ENCODE measurements around the gene PSMG1. TPM values are rescaled to one million over a fixed set of nuclear protein-coding genes. Genes with fewer than 3 reads are reported as not detected.

Gene PSMG1
- total and polyA plus RNA-seq, 5 donors from 2014 or later: 15.6 to 52.0 (median 46.3) TPM

DNA sequence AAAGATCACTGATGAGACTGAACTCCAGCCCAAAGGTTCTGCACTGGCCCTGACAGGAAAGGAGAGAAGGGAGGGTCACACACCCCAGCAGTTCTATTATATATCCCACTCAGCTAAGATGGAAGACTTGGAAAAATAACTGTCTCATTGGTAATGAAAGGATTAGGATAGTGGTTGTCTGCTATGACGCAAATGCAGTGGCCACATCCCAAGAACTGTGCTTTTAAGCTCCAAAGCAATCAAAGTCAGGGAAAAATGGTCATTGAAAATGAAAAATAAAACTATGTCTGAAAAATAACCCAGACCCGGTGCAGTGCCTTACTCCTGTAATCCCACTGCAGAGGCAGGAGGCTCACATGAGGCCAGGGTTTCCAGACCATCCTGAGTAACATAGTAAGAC, 31.0 kb downstream of the PSMG1 start:
- Histone ChIP-seq H3K27ac (ENCODE audit: insufficient read depth, low read length, poor library complexity, severe bottlenecking) (no peak overlapping the region), H3K9me3 (ENCODE audit: control insufficient read depth in 2 of 2, low read length in 2 of 2) (no peaks in the 10 kb centered on the region), H3K27me3 (ENCODE audit: control insufficient read depth, insufficient read depth, low read length) (peaks cover 3% of the 10 kb centered on the region), H3K4me3 (ENCODE audit: low read depth, low read length) (no peak overlapping the region), H3K4me1 (ENCODE audit: control insufficient read depth, insufficient read depth, low read length, poor library complexity, severe bottlenecking) (no peaks in the 10 kb centered on the region), H3K36me3 (ENCODE audit: control insufficient read depth, insufficient read depth, low read length) (no peaks in the 10 kb centered on the region)
- Mint-ChIP-seq H3K36me3 (no peaks in the 10 kb centered on the region), H3K4me1 (no peaks in the 10 kb centered on the region), H3K9me3 (peaks cover 0 to 4% (median 0%) of the 10 kb centered on the region in 7 donors), H3K4me3 (no peak overlapping the region), H3K27ac (no peak overlapping the region), H3K27me3 (peaks cover 27% of the 10 kb centered on the region)
- ATAC-seq (ENCODE audit: low read depth in 2 of 2): no peak
- DNase-seq: no peak

DNA sequence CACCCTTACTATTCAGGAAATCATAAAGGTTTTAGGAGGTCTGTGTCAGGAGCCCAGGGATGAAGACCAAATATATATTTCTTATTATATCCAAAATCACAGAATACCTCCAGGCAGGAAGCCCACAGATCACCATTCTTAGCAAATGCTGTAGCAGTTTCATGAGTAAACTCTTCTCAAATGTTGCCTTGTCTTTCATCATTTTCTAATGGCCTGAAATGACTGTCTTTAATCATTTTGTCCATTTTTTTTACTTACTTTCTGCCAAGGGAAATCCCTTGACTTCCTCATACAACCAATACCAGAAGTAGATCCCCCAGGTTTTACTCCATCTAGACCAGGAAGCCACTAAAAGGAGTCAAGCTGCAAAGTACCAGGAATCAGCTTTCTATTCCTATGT, 32.4 kb downstream of the PSMG1 start:
- Mint-ChIP-seq H3K4me3 (no peak overlapping the region), H3K27me3 (peaks cover 27% of the 10 kb centered on the region), H3K4me1 (no peaks in the 10 kb centered on the region)

DNA sequence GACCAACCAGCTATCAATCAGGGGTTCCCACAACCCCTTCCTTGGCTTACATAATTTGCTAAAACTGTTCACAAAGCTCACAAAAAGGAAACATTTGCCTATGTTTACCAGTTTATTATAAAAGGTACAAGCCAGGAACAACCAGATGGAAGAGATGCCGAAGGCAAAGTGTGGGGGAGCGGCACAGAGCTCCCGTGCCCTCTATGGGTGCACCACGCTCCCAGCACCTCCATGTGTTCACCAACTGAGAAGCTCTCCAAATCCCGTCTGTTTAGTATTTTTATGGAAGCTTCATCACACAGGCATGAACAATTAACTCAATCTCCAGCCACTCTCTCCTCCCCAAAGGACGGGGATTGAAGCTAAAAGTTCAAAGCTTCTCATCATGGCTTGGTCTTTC, 32.9 kb downstream of the PSMG1 start:
- no peak for ATAC-seq (ENCODE audit: low read depth in 2 of 2)
- H3K36me3 Mint-ChIP-seq: no peaks in the 10 kb centered on the region
- H3K4me1 Mint-ChIP-seq: no peaks in the 10 kb centered on the region

More for the DNA sequence above, 32.4 kb downstream of the PSMG1 start:
- Histone ChIP-seq H3K27me3 (ENCODE audit: control insufficient read depth, insufficient read depth, low read length) (peaks cover 3% of the 10 kb centered on the region), H3K4me1 (ENCODE audit: control insufficient read depth, insufficient read depth, low read length, poor library complexity, severe bottlenecking) (no peaks in the 10 kb centered on the region), H3K9me3 (ENCODE audit: control insufficient read depth in 2 of 2, low read length in 2 of 2) (no peaks in the 10 kb centered on the region), H3K4me3 (ENCODE audit: low read depth, low read length) (no peak overlapping the region), H3K36me3 (ENCODE audit: control insufficient read depth, insufficient read depth, low read length) (no peaks in the 10 kb centered on the region), H3K27ac (ENCODE audit: insufficient read depth, low read length, poor library complexity, severe bottlenecking) (no peak overlapping the region)
- Mint-ChIP-seq H3K27ac (no peak overlapping the region), H3K9me3 (peaks cover 0 to 4% (median 0%) of the 10 kb centered on the region in 7 donors), H3K36me3 (no peaks in the 10 kb centered on the region)
- ATAC-seq (ENCODE audit: low read depth in 2 of 2) (no peak), DNase-seq (no peak)

DNA sequence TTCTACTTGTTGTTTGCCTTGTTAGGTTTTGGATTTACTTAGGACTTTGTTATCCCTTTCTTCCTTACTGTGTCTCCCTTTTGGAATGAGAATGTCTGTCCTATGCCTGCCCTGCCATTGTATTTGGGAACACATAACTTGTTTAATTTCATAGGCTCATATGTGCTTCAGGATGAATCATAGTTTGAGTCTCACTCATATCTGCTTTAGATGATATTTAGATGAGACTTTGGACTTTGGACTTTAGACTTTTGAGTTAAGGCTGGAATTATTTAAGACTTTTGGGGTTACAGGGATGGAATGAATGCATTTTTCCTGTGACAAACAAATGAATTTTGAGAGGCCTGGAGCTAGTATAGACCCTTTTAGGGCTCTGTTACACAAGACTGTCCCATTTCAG, 33.4 kb downstream of the PSMG1 start:
- Histone ChIP-seq H3K4me1 (ENCODE audit: control insufficient read depth, insufficient read depth, low read length, poor library complexity, severe bottlenecking) (no peaks in the 10 kb centered on the region), H3K4me3 (ENCODE audit: low read depth, low read length) (no peak overlapping the region), H3K36me3 (ENCODE audit: control insufficient read depth, insufficient read depth, low read length) (no peaks in the 10 kb centered on the region), H3K27me3 (ENCODE audit: control insufficient read depth, insufficient read depth, low read length) (peaks cover 3% of the 10 kb centered on the region), H3K27ac (ENCODE audit: insufficient read depth, low read length, poor library complexity, severe bottlenecking) (no peak overlapping the region), H3K9me3 (ENCODE audit: control insufficient read depth in 2 of 2, low read length in 2 of 2) (no peaks in the 10 kb centered on the region)
- peaks cover 0 to 4% (median 0%) of the 10 kb centered on the region in 7 donors for H3K9me3 Mint-ChIP-seq
- ATAC-seq (ENCODE audit: low read depth in 2 of 2) (no peak), DNase-seq (no peak)
- peaks cover 27% of the 10 kb centered on the region for H3K27me3 Mint-ChIP-seq
- no peaks in the 10 kb centered on the region for H3K36me3 Mint-ChIP-seq
- H3K27ac Mint-ChIP-seq: no peak overlapping the region
- H3K4me1 Mint-ChIP-seq: no peaks in the 10 kb centered on the region
- no peak overlapping the region for H3K4me3 Mint-ChIP-seq

More for the DNA sequence above, 32.9 kb downstream of the PSMG1 start:
- peaks cover 27% of the 10 kb centered on the region for H3K27me3 Mint-ChIP-seq
- no peaks in the 10 kb centered on the region for H3K36me3 ChIP-seq (ENCODE audit: control insufficient read depth, insufficient read depth, low read length)
- H3K9me3 ChIP-seq (ENCODE audit: control insufficient read depth in 2 of 2, low read length in 2 of 2): no peaks in the 10 kb centered on the region
- H3K27me3 ChIP-seq (ENCODE audit: control insufficient read depth, insufficient read depth, low read length): peaks cover 3% of the 10 kb centered on the region
- H3K4me1 ChIP-seq (ENCODE audit: control insufficient read depth, insufficient read depth, low read length, poor library complexity, severe bottlenecking): no peaks in the 10 kb centered on the region
- H3K4me3 Mint-ChIP-seq: no peak overlapping the region
- H3K27ac ChIP-seq (ENCODE audit: insufficient read depth, low read length, poor library complexity, severe bottlenecking): no peak overlapping the region
- peaks cover 0 to 4% (median 0%) of the 10 kb centered on the region in 7 donors for H3K9me3 Mint-ChIP-seq
- H3K27ac Mint-ChIP-seq: no peak overlapping the region
- no peak for DNase-seq
- H3K4me3 ChIP-seq (ENCODE audit: low read depth, low read length): no peak overlapping the region

DNA sequence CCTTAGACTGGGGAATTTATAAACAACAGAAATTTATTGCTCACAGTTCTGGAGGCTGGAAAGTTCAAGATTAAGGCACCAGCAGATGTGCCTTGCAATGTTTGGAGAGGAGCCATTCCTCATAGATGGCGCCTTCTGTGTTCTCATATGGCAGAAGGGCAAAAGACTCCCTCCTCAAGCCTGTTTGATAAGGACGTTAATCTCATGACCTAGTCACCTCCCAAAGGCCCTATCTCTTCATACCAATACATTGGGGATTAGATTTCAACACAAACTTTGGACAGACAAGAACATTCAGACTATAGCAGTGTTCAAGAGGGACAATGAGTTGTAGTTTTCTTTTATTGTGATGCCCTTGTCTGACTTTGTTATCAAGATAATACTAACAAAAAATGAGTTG, 34.3 kb downstream of the PSMG1 start:
- Histone ChIP-seq H3K27me3 (ENCODE audit: control insufficient read depth, insufficient read depth, low read length) (peaks cover 3% of the 10 kb centered on the region), H3K4me1 (ENCODE audit: control insufficient read depth, insufficient read depth, low read length, poor library complexity, severe bottlenecking) (no peaks in the 10 kb centered on the region), H3K4me3 (ENCODE audit: low read depth, low read length) (no peak overlapping the region), H3K36me3 (ENCODE audit: control insufficient read depth, insufficient read depth, low read length) (no peaks in the 10 kb centered on the region), H3K9me3 (ENCODE audit: control insufficient read depth in 2 of 2, low read length in 2 of 2) (no peaks in the 10 kb centered on the region), H3K27ac (ENCODE audit: insufficient read depth, low read length, poor library complexity, severe bottlenecking) (no peak overlapping the region)
- Mint-ChIP-seq H3K9me3 (peaks cover 0 to 4% (median 0%) of the 10 kb centered on the region in 7 donors), H3K27ac (no peak overlapping the region), H3K4me1 (no peaks in the 10 kb centered on the region), H3K27me3 (peaks cover 27% of the 10 kb centered on the region), H3K4me3 (no peak overlapping the region), H3K36me3 (no peaks in the 10 kb centered on the region)
- no peak for ATAC-seq (ENCODE audit: low read depth in 2 of 2)
- no peak for DNase-seq

DNA sequence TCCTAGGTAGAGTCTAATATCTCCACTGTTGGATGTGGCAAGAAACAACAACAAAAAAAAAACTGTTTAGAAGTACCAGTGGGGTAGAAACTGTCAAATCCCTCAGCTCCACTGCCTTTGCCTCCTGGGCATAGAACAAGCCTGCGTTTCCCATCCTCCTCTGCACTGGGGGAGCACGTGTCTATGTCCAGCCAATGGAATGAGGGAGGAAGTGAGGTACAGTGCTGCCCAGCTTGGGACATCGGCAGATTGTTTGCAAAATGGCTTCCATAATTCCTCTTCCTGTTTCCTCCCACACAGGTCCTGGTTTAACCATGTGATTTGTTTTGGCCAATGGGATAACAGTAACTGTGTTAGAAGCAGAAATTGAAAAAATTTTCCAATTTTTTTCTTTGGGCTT, 39.1 kb downstream of the PSMG1 start:
- H3K4me3 ChIP-seq (ENCODE audit: low read depth, low read length): no peak overlapping the region
- Mint-ChIP-seq H3K9me3 (peaks cover 0 to 4% (median 0%) of the 10 kb centered on the region in 7 donors), H3K4me3 (no peak overlapping the region), H3K4me1 (no peaks in the 10 kb centered on the region), H3K27ac (no peak overlapping the region), H3K36me3 (no peaks in the 10 kb centered on the region), H3K27me3 (peaks cover 16% of the 10 kb centered on the region)
- no peak overlapping the region for H3K27ac ChIP-seq (ENCODE audit: insufficient read depth, low read length, poor library complexity, severe bottlenecking)
- H3K27me3 ChIP-seq (ENCODE audit: control insufficient read depth, insufficient read depth, low read length): no peaks in the 10 kb centered on the region
- ATAC-seq (ENCODE audit: low read depth in 2 of 2) (no peak), DNase-seq (no peak)
- no peaks in the 10 kb centered on the region for H3K4me1 ChIP-seq (ENCODE audit: control insufficient read depth, insufficient read depth, low read length, poor library complexity, severe bottlenecking)
- no peaks in the 10 kb centered on the region for H3K36me3 ChIP-seq (ENCODE audit: control insufficient read depth, insufficient read depth, low read length)
- H3K9me3 ChIP-seq (ENCODE audit: control insufficient read depth in 2 of 2, low read length in 2 of 2): no peaks in the 10 kb centered on the region

DNA sequence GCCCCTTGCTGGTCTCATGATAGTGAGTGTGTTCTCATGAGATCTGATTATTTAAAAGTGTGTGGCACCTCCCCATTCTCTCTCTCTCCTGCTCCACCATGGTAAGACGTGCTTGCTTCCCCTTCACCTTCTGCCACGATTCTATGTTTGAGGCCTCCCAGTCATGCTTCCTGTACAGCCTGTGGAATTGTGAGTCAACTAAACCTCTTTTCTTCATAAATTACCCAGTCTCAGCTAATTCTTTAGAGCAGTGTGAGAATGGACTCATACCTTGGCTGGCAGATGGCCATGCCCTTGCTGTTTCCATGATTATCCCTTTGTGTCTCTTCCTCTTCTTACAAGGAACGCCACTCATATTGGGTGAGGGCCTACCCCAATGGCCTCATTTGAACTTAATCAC, 40.3 kb downstream of the PSMG1 start:
- no peak overlapping the region for H3K4me3 ChIP-seq (ENCODE audit: low read depth, low read length)
- Mint-ChIP-seq H3K4me3 (no peak overlapping the region), H3K27me3 (peaks cover 7% of the 10 kb centered on the region), H3K36me3 (no peaks in the 10 kb centered on the region), H3K4me1 (no peaks in the 10 kb centered on the region), H3K27ac (no peak overlapping the region), H3K9me3 (peaks cover 0 to 4% (median 0%) of the 10 kb centered on the region in 7 donors)
- no peaks in the 10 kb centered on the region for H3K36me3 ChIP-seq (ENCODE audit: control insufficient read depth, insufficient read depth, low read length)
- DNase-seq (no peak), ATAC-seq (ENCODE audit: low read depth in 2 of 2) (no peak)
- no peak overlapping the region for H3K27ac ChIP-seq (ENCODE audit: insufficient read depth, low read length, poor library complexity, severe bottlenecking)
- H3K4me1 ChIP-seq (ENCODE audit: control insufficient read depth, insufficient read depth, low read length, poor library complexity, severe bottlenecking): no peaks in the 10 kb centered on the region
- H3K27me3 ChIP-seq (ENCODE audit: control insufficient read depth, insufficient read depth, low read length): no peaks in the 10 kb centered on the region
- no peaks in the 10 kb centered on the region for H3K9me3 ChIP-seq (ENCODE audit: control insufficient read depth in 2 of 2, low read length in 2 of 2)

DNA sequence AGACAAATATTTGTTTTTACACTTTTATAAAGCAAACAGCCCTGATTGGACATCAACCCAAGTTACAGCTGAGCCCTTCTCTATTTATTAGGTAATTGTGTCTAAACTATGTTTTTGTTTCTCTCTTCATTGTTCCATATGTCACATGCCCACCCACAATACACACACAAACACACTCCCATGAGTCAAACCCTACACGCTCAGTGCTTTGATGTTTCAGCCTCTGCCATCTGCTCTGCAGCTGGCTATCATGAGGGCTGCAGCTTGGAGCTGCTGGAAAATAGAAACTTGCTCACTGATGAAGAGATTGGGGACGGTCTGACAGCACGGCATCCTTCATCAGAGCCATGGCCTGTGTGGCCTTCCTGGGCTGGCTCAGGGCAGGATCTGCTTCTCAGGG, 41.7 kb downstream of the PSMG1 start:
- peaks cover 5% of the 10 kb centered on the region for H3K27me3 Mint-ChIP-seq
- no peak overlapping the region for H3K27ac Mint-ChIP-seq
- no peak overlapping the region for H3K4me3 Mint-ChIP-seq
- no peaks in the 10 kb centered on the region for H3K27me3 ChIP-seq (ENCODE audit: control insufficient read depth, insufficient read depth, low read length)
- no peaks in the 10 kb centered on the region for H3K4me1 ChIP-seq (ENCODE audit: control insufficient read depth, insufficient read depth, low read length, poor library complexity, severe bottlenecking)
- DNase-seq (no peak), ATAC-seq (ENCODE audit: low read depth in 2 of 2) (no peak)
- H3K4me1 Mint-ChIP-seq: no peaks in the 10 kb centered on the region
- no peak overlapping the region for H3K4me3 ChIP-seq (ENCODE audit: low read depth, low read length)
- no peak overlapping the region for H3K27ac ChIP-seq (ENCODE audit: insufficient read depth, low read length, poor library complexity, severe bottlenecking)
- no peaks in the 10 kb centered on the region for H3K9me3 ChIP-seq (ENCODE audit: control insufficient read depth in 2 of 2, low read length in 2 of 2)
- H3K9me3 Mint-ChIP-seq: peaks cover 0 to 4% (median 0%) of the 10 kb centered on the region in 7 donors
- no peaks in the 10 kb centered on the region for H3K36me3 Mint-ChIP-seq
- H3K36me3 ChIP-seq (ENCODE audit: control insufficient read depth, insufficient read depth, low read length): no peaks in the 10 kb centered on the region

All from CD4-positive, CD25-positive, alpha-beta regulatory T cell (primary cell).